ENCODE data around the gene CCHCR1. TPM values are rescaled to one million over a fixed set of nuclear protein-coding genes. Genes with fewer than 3 reads are reported as not detected.

Gene CCHCR1
- total and polyA plus RNA-seq, 2 of the 13 experiments (the other 11 are each of a cell fraction or from before 2014, with no cell fraction given), result 14.6 to 28.2 TPM

- TF ChIP-seq, protein P1, sequence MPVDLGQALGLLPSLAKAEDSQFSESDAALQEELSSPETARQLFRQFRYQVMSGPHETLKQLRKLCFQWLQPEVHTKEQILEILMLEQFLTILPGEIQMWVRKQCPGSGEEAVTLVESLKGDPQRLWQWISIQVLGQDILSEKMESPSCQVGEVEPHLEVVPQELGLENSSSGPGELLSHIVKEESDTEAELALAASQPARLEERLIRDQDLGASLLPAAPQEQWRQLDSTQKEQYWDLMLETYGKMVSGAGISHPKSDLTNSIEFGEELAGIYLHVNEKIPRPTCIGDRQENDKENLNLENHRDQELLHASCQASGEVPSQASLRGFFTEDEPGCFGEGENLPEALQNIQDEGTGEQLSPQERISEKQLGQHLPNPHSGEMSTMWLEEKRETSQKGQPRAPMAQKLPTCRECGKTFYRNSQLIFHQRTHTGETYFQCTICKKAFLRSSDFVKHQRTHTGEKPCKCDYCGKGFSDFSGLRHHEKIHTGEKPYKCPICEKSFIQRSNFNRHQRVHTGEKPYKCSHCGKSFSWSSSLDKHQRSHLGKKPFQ (CRISPR knock-in tag; IDR thresholded peaks at IDR 0.05; ENCODE audit: insufficient replicate concordance), result peak; percentile 56
Observed at GRCh38 chr6:31158863-31159855, 1.6 kb upstream of the CCHCR1 start (continued).

DNA sequence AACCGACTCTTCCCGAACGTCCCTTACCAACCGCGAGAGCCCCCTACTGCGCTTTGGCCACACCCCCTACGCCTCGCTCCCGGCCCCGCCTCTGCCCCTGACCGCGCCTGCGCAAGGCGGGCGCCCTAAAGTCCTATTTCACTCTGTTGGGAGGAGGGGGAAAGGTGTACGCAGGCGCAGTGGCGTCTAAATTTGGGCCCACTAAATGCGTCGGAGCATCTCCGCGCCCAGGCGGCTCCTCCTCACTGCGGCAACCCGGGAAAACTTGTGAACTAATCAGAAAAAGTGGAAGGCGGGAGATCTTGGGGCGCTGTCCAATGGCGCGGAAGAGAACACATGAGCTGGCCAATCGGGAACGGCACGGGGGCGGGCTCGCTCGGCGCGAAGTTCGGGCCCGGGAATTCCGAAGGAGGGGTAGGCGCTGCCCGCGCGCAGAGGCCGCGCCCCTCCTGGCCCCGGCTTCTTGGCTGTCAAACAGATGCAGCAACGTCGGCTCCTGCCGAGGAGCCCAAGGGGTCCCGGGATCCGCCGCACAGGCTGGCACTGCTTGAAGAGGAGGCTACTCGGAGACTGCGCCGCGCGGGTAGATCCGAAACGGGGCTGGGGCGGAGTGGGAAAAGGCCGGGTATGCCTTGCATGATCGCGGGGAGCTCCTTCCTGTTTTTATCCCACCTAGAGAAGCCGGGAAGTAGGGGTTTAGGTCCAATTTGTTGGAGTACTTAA is 699 bp upstream of the CCHCR1 start, which contains the start of gene TCF19:
TCF19 (plus strand) TSS at position 450 of the 723 bp plus-strand sequence. CDS start 881 bp downstream, outside the sequence.
- no peaks in the 10 kb centered on the region for H3K79me2 ChIP-seq (ENCODE audit: insufficient read depth, low read length)
- BruUV-seq (replicated peaks), result no TSS peak
- 2% methylated on average over 58 of the region's 65 CpGs for WGBS (ENCODE audit: low lambda C conversion rate)
- peak within 1 kb of the TSS; percentile 76 to 90 (median 87) for H3K4me3 ChIP-seq (replicated peaks in 1 of 3; ENCODE audit: insufficient read depth in 1 of 3, low read depth in 2 of 3, low read length in 3 of 3)
- H3K36me3 ChIP-seq (replicated peaks in 1 of 2; ENCODE audit: control insufficient read depth in 1 of 2, insufficient read depth in 2 of 2, low read length in 2 of 2), result peaks cover 4 to 25% of the 10 kb centered on the region in 2 experiments
- ATAC-seq (peak; percentile 94), FAIRE-seq (peak; percentile 93), DNase-seq (ENCODE audit: low spot score) (peak; percentile 99)
- peak within 1 kb of the TSS; percentile 66 for H3K27ac ChIP-seq (ENCODE audit: extremely low read length, insufficient read depth, low read length)
- peak within 1 kb of the TSS; percentile 99 for H3K4me2 ChIP-seq (ENCODE audit: low read depth, low read length)
- no peaks in the 10 kb centered on the region for H3K9me3 ChIP-seq (ENCODE audit: low read length)
- no peaks in the 10 kb centered on the region for H3K27me3 ChIP-seq (ENCODE audit: control insufficient read depth in 1 of 2, insufficient read depth in 2 of 2, low read length in 2 of 2)
- no peaks in the 10 kb centered on the region for H4K20me1 ChIP-seq (ENCODE audit: insufficient read depth, low read length)
- peaks cover 30% of the 10 kb centered on the region for H3K4me1 ChIP-seq (ENCODE audit: insufficient read depth, low read length)
- POLR2A ChIA-PET, result interaction anchor here (0.8 to 1.4 kb wide), 4 partner anchors 10 to 37 kb away, joined by 3 to 5 read pairs (median 3); no protein-coding TSS in a partner anchor
- peak within 1 kb of the TSS; percentile 35 for H2AFZ ChIP-seq (ENCODE audit: low read length)
- CTCF ChIA-PET (ENCODE audit: low intra/inter-chr PET ratio, low total read pairs), result no interaction called here
- intact Hi-C loops (cut with micrococcal nuclease; ENCODE audit: unreplicated experiment), result loop anchor here (1.0 to 2.0 kb wide), 2 partner anchors 28 to 34 kb away; no protein-coding TSS in a partner anchor
- peak within 1 kb of the TSS; percentile 80 for H3K9ac ChIP-seq (ENCODE audit: insufficient read depth, low read depth, low read length)
- in situ Hi-C loops (cut with HindIII; ENCODE audit: extremely low pct_ligation_motif_present, low pct_unique_long_range_greater_than_20kb), result no loop called here
- TF ChIP-seq IRX3 (CRISPR knock-in tag; IDR thresholded peaks at IDR 0.05; ENCODE audit: borderline replicate concordance, low read depth) (peak; percentile 95), ATF7-NPFF (CRISPR knock-in tag; IDR thresholded peaks at IDR 0.05; ENCODE audit: low read depth) (peak; percentile 96), SMC3 (IDR thresholded peaks at IDR 0.05; ENCODE audit: low read length) (no peak), HNF1A (IDR thresholded peaks at IDR 0.05; ENCODE audit: low read depth) (no peak), HNF1A (CRISPR knock-in tag; IDR thresholded peaks at IDR 0.05; ENCODE audit: borderline replicate concordance) (peak; percentile 62; the same call in 1 of the 2 replicates), ZSCAN29 (CRISPR knock-in tag; conservative IDR thresholded peaks at IDR 0.05) (peak; percentile 87), CBX5 (CRISPR knock-in tag; IDR thresholded peaks at IDR 0.05; ENCODE audit: borderline replicate concordance) (0 out of 2 replicates have a peak, but pooled peaks have one; percentile 13), CENPT (CRISPR knock-in tag; IDR thresholded peaks at IDR 0.05; ENCODE audit: low read depth) (no peak), TAF1 (CRISPR knock-in tag; IDR thresholded peaks at IDR 0.05) (peak; percentile 47)

Data from HepG2 (cell line).